OCI-LY1 (cell line): ENCODE results near the gene DMRTB1.

Experiments
- CTCF ChIP-seq: fragments of 200-600 bp; sonication (generic), shearing (Covaris generic); IDR thresholded peaks from 2 replicates; pipeline ENCODE4 v1.5.1; 2017; ENCODE audit warnings: mild to moderate bottlenecking, antibody characterized with exemption, low read length, moderate library complexity, mixed read lengths
- EZH2 ChIP-seq: fragments of 200-600 bp; sonication (generic), shearing (Covaris generic); IDR thresholded peaks from 2 replicates; pipeline ENCODE4 v1.8.0; 2017; ENCODE audit warnings: borderline replicate concordance, mixed run types, mild to moderate bottlenecking, antibody characterized with exemption, low read length, moderate library complexity, mixed read lengths

GRCh38 chr1:53449021-53449420 is 10.2 kb upstream of the DMRTB1 start:
- no peak for TF ChIP-seq EZH2
- TF ChIP-seq CTCF: no peak
